Measurements from ENCODE around the gene COQ8B. TPM values are rescaled to one million over a fixed set of nuclear protein-coding genes. Genes with fewer than 3 reads are reported as not detected.

COQ8B gene
- total RNA-seq, 1 donor from 2014 or later, result 16.5 TPM

Other genes starting within 250 kb of the COQ8B start
- gene SPTBN4, start 249.9 kb downstream of the COQ8B start, total RNA-seq, result 0.20 and 0.28 TPM in 2 replicates
- 29.5 and 33.5 TPM in 2 replicates for gene SHKBP1, start 140.0 kb downstream of the COQ8B start, total RNA-seq
- gene LTBP4, start 115.5 kb downstream of the COQ8B start, total RNA-seq, result 6.1 and 14.4 TPM in 2 replicates
- gene NUMBL, start 26.2 kb downstream of the COQ8B start, total RNA-seq, result 19.4 and 23.8 TPM in 2 replicates
- 19.8 and 25.8 TPM in 2 replicates for gene ITPKC, start 226 bp upstream of the COQ8B start, total RNA-seq
- 0.49 and 0.59 TPM in 2 replicates for gene ACTMAP, start 33.6 kb upstream of the COQ8B start, total RNA-seq
- 54.3 and 55.1 TPM in 2 replicates for gene SNRPA, start 34.3 kb upstream of the COQ8B start, total RNA-seq
- gene MIA, start 58.6 kb upstream of the COQ8B start, total RNA-seq, result 0.20 TPM in 1 of 2 replicates, not detected in the other
- 6.7 and 10.6 TPM in 2 replicates for gene RAB4B, start 61.4 kb upstream of the COQ8B start, total RNA-seq
- gene EGLN2, start 82.3 kb upstream of the COQ8B start, total RNA-seq, result 117 and 150 TPM in 2 replicates
- not detected in 2 replicates for gene CYP2A6, start 133.6 kb upstream of the COQ8B start, total RNA-seq
- not detected in 2 replicates for gene CYP2A7, start 165.3 kb upstream of the COQ8B start, total RNA-seq

Measured in pulmonary artery endothelial cell (primary cell).